ENCODE results near the gene IQGAP2.
"Not testable (repeated sequence)": the region's sequence is repeated elsewhere in the genome, so short reads cannot be mapped to it uniquely, and the experiment has no call there.

The IQGAP2 gene

DNA sequence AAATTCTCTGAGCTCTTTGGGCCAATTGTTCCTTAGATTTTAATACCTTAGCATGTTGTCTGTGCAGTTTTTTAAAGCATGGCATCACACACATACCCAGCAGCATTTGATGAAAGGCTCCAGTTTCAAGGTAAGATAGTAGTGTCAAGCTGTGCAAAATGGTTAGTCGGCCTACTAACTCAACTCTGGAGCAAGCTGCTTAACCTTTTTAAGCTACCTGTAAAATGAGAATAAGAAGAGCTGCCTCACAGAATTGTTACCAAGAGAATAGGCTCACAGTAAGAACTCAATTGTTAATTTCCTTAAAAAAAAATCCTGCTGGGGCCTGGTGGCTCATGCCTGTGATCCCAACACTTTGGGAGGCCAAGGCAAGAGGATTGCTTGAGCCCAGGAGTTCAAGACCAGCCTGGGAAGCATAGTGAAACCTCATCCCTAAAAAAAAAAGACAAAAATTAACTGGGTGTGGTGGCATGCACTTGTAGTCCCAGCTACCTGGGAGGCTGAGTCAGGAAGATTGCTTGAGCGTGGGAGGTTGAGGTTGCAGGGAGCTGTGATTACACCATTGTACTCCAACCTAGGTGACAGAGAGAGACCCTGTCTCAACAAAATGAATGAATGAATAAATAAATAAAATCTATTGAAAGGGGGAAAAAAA lies 96.5 kb downstream of the IQGAP2 start:
- DNase-seq (ENCODE audit: low read depth in 2 of 2): no peak

DNA sequence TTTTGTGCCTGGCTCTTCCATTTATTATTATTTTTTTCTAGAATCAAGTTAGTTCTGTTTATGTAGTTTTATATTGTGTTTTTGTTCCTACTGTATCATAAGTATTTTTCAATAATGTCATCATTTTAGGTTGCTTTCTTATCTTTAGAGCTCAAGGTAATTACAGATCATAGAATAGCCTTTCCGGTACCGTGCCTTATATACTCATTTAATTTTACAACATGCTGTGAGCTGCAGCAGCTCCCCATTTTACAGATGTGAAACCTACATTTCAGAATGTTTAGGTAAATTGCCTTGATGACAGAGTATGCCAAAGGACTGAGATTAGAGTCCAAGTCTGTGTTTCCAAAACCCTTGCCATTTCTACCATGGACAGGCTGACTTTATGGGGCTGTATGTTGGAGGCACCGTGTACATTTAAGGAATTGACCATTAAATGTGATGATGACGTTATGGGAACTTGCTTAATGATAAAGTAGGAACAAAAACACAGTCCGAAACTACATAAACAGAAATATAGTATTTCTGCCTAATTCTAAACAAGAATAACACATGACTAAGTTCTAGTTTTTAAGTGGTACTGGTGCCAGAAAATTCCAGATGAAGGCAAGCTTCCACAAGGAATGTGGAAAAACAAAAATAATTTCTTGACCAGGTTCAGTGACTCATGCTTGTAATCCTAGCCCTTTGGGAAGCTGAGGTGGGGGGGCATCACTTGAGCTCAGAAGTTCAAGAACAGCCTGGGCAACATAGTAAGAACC lies 97.7 kb downstream of the IQGAP2 start:
- DNase-seq (ENCODE audit: low read depth in 2 of 2): no peak

DNA sequence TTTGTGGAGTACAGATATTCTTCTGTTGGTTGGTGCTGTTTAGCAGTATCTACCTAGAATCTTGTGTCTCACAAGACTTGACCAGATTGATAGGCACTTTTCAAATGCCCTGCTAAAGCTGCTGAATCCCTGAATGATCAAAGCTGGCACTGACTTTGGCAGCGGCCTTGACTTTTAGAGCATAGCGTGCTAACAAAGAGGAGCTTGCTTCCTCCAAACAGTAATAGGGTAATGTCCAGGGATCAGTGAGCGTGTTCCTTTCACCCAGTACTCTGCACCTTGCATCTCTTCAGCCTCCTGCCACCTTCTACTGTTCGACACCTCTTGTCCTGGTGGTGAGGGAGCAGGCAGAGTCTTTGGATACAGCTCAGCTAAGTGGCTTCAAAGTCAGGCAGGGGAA lies 100.8 kb downstream of the IQGAP2 start:
- no peak for DNase-seq (ENCODE audit: low read depth in 2 of 2)

DNA sequence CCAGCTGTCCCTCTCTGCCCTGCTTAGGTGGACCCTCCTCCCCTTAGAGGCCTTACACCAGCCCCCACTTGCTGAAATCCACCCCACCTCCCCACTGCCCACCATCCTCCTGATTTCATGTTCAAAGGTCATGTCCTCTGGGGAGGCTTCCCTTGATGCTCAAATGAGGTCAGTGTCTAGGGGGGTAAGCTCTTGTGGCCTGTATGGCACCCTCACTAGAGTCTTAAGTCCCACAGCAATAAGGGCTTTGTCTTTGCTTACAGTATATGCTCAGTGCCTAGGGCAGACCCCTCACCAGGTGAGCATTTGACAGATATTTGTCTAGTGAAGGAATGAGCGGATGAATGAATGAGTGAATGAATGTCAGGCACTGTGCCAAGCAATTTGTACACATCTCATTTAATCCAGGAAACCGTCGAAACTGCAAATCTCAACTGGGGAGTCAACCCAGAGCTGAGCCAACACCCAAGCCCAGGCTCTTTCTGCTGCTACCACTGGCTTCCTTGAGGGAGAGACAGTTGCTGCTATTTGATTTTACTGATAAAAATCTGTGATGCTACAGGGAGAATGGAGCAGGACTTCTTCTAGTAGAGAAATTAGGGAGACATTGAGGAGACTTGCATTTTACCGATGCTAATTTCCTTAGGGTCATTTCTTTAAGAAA lies 101.9 kb downstream of the IQGAP2 start:
- DNase-seq (ENCODE audit: low read depth in 2 of 2): no peak

DNA sequence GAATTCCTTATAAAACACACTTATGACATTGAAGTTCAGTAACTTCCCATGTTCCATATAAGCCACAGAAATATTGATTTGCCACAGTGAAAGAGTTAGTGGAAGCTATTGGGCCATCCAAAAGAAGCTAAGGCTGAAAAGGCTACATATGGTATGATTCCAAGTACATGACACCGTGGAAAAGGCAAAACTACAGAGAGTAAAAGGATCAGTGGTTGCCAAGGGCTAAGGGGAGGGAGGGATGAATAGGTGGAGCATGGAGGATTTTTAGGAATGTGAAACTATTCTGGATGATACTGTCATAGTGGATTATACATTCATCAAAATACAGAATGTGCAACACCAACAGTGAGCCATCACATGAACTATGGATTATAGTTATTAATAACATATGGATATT lies 110.4 kb downstream of the IQGAP2 start:
- DNase-seq (ENCODE audit: low read depth in 2 of 2): no peak

DNA sequence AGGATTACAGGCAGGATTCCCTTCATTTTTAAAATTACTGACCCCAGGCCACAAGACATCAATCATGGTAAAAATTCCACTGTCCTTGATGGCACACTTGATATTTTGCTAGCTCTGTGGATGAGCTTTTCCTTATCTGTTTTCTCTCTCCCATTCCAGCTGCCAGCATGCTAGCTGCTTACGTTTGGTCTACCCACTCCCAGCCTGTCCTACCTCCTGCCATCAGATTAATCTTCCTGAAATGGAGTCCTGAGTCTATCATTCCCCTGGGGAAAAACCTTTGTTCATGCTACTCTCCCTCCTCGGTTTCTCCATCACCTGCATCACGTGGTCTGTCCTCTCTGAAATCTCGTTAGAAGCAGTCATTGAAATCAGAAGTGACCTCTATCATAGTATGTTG lies 111.2 kb downstream of the IQGAP2 start:
- DNase-seq (ENCODE audit: low read depth in 2 of 2): no peak

DNA sequence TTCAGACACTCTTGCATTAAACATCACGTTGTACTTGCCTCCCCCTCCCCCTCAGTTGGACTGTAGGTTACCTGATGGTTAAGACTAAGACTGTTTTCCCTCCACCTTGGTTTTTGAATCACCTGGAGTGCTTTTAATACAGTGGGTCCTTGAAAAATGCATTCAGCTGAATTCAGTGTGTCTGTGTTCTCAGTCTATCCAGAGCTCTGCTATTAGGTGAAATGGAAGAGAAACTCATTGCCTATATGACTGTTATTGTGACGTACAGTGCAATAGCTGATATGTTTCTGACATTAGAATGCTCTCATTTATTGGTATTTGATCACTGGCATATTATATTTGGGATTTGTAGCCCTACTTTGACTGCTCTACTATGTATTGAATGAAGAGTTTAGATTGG lies 111.6 kb downstream of the IQGAP2 start:
- no peak for DNase-seq (ENCODE audit: low read depth in 2 of 2)

DNA sequence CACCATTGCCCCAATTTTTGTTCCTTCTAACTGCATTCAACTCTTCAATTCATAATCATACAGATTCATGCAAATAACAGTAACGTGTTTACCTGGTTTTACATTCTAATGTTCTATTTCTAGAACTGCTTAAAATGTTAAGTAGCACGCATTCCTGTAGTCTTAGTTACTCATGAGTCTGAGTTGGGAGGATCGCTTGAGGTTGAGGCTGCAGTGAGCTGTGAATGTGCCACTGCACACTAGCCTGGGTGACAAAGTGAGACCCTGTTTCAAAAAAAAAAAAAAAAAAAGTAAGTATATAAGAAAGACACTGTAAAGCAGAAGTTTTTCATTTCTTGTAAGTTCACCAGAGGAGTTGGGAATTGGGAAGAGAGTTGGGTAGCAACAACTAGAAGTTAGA lies 114.2 kb downstream of the IQGAP2 start:
- DNase-seq (ENCODE audit: low read depth in 2 of 2): no peak

DNA sequence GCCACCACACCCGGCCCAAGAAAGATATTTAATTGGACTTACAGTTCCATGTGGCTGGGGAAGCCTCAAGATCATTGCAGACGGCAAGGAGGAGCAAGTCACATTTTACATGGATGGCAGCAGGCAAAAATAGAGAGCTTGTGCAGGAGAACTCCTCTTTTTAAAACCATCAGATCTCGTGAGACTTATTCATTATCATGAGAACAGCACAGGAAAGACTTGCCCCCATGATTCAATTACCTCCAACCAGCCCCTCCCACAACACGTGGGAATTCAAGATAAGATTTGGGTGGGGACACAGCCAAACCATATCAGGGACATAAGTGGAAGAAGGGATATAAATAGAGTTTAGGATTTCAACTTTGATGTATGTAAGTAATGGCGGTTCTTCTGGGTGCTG lies 115.2 kb downstream of the IQGAP2 start:
- not testable (repeated sequence) for DNase-seq (ENCODE audit: low read depth in 2 of 2)

DNA sequence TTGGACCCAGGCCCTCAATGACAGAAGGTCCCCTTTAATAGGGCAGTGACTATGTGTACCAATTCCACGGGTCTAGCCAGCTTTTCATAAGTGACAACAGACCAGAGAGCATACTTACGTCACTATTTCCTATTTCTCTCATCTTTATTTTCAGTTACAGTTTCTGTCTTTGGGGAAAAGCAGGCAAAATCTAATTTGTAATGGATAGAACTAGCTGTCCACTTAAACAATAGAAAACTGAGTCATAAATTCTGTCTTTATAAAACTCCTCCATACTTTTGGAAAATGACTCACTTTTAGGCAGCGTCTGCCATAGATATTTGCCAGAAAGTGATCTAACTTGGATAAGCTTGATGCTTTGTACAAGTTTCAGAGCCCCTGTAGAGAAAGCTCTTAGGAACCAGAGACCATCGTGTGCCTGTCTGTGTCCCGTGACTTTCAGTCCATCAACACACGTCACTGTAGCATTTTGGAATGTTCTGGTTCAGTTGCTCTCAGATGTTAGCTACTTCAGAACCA lies 118.2 kb downstream of the IQGAP2 start:
- no peak for DNase-seq (ENCODE audit: low read depth in 2 of 2)

DNA sequence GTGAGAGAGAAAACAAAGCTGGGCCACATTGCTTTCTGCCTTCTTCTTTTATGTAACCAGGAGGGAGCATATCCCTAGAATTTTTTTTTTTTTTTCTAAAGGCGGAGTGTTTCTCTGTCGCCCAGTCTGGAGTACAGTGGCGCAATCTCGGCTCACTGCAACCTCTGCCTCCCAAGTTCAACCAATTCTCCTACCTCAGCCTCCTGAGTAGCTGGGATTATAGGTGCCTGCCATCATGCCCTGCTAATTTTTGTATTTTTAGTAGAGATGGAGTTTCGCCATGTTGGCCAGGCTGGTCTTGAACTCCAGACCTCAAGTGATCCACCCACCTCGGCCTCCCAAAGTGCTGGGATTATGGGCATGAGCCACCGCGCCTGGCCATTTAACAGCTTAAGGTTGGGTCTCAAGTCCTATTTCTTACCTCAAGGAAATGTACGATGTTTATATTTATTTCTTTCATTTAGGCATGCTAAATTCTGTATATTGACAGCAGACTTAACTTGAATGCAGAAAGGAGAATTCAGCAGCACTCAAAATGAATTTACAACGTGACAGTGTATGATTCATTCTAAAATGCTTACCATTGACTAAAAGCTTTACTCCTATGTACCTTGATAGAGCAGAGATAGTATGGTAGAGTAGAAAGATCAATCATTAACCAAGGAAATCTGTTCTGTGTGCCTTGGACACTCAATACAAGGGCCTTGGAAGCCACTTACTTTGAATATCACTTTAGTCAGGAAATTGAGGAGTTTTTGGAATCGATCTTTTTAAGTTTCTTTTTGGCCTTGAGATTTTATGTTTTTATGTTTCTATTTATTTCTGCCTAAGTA lies 119.2 kb downstream of the IQGAP2 start:
- DNase-seq (ENCODE audit: low read depth in 2 of 2): no peak

DNA sequence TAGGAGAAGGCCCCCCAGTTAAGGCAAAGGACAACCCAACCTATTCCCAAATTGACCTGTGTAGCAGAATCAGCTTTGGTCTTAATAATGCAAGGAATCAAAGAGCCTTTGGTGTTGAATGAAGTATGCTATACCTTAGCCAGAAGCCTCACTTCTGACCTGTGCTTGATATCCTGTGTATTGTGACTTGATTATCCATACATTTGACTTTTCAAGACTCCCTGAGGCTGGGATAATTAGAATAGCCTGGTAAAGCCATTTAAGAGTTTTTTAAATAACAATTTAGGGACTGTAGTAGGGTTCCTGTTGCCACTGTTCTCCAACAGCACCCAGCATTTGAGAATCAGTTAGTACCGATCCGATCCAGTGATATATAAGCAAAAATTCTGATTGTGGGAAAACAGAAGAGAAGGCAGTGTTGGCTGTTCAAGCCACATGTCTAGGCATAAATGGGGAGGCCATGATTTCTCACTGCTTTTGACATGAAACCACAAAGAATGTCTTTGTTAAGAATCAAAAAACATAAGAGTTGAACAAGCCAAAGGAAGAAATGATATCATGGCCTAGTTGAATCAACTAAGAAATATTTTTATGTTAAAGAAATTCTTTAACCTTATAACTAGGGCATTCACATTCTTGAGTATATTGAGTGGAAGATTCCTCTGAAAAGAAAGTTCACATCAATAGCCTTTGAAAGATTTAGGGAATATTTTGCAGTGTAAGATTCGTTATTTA lies 121.2 kb downstream of the IQGAP2 start:
- no peak for DNase-seq (ENCODE audit: low read depth in 2 of 2)

DNA sequence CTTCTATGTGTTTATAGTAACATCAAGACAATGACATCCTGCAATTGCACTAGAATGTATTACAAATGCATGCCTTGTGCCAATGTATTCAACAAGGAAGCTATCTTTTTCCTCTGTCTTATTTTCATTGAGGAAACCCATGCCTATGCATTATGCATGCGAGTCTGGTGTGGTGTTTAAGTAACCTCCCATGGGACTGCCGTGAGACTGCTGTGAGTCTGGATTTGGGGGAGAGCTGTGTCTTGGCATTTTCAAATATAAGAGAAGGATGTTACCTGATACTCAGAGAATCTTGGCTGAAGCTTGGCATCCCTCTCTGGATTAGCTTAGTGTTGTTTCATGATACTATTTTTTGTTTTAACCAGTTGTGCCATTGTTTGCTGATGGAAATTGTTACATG lies 121.8 kb downstream of the IQGAP2 start:
- DNase-seq (ENCODE audit: low read depth in 2 of 2): no peak

DNA sequence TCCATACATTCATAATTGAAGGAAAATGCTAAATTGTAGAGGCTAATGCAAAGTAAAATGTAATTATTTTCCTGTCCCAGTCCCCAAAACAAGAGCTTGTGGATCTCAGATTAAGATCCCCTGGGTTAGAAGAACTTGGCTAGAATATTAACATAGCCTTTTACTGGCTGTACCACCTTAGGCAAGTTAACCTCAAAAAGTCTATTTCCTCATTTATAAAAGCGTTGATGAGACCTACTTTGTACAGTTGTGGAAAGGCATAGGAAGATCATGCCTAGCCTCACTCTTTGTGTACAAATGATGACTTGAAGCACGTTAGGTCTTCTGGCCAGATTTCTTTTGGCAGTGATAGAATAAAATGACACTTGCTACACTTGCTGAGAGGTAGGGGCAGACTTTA lies 122.9 kb downstream of the IQGAP2 start:
- no peak for DNase-seq (ENCODE audit: low read depth in 2 of 2)

DNA sequence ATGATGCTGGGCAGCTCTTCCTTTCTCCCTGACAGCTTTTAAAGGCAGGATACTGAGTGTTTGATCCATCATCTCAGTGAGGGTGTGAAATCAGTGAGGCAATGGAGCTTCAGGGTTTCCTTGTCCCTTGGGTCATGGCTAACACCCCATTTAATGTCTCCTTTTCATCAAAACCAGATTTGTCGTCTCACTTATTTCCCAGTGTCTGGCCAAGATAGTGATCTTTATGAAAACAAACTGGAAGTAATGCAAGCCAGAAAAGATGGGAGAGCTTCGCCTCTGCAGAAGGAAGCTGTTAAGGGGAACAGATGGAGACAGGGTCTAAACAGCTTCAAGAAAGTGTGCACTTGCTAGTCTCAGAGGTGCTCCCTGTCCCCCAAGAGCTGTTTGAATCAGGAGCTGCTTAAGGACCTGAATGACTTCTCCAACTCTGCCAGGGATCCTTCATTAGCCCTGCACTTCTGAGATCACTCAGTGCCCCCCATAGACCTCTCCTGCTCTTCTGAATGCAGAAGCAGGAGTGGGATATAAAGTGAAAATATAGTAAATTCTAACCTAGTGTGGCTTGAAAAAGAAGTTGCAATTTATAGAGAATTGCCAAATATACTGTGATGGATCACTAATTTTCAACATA lies 124.0 kb downstream of the IQGAP2 start:
- no peak for DNase-seq (ENCODE audit: low read depth in 2 of 2)

DNA sequence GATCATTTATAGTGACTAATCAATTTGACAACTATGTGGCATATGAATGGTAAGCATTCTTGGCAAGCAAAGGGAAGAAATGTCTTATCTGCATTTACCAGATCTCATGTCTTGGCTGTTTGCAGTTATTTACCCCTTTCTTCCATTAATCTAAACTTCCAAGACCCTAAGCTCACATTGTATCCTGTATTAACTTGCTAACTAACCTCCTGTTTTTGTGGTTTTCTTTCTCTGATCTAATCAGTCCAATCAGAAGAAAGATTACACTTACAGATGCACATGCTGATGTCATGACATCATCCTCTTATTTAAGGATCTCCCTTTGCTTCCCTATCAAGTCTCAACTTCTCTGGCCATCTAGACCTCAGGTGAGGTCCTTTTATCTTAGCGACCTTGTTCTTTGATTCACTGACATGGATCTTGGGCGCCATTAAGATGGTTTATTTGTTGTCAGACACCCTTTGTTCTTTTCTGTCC lies 124.6 kb downstream of the IQGAP2 start:
- DNase-seq (ENCODE audit: low read depth in 2 of 2): no peak

DNA sequence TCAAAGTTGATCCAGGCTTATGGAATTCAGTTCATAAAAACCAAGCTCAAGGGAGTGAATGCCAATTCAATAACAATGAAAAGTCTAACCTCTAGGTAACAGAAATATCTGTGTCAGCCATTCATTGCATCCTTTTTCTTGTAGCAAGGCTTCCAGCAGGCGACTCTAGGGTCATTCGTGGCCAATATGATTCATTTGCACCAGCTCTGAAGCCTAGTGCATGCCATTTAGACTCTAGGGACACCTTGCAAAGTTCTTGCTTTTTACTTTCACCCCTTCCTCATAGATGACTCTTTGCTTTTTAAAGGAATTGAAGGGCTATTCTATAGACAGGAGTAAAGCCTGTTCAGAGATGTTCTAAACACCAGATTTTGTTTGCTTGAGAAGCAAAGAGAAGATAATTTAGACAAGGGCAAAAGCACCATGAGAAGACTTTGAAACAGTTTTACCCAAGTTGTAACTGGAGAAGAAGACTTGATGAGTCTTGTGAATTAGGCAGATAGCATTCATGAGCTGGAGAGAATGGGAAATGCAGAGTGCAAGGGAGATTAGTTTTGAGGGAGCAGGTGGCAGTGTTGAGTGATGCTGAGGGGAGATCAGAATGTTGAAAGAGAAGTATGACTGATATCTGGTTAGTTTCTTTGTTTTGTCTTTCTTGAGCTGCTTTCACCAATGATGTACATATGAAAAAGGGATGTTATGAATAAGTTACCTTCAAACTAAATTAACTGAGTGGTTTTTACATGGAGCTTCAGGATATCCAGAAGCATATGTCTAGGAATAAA lies 125.7 kb downstream of the IQGAP2 start:
- DNase-seq (ENCODE audit: low read depth in 2 of 2): no peak

DNA sequence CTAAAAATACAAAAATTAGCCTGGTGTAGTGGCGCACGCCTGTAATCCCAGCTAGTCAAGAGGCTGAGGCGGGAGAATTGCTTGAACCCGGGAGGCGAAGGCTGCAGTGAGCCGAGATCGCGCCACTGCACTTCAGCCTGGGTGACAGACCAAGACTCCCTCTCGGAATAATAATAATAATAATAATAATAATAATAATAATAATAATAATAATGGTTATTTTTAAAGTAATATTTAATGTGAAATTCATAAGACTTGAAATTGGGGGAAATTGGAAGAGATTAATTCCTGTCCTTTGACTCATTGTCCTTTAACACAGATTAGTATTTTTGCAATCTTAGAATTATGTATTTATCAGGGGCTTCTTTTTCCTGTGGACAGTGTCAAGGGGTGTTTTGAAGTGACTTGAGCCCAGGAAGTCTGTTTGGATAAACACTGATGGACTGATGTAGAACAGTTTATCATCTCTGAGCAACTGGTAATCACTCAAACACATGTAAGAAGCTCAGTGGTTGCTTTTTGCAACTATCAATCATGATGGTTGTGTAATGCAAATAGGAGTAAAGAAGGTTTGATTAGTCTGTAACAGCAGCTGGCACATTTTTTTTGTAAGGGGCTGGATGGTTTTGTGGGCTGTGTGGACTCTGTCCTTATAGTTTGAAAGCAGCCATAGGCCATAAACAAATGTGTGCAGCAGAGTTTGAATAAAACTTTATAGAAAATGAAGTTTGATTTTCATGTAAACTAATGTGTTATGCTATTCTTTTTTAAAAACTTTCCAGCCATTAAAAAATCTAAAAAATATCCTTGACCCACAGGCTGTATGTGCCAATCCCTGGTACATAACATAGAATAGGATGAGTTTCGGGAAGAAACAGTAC lies 126.6 kb downstream of the IQGAP2 start:
- DNase-seq (ENCODE audit: low read depth in 2 of 2): no peak

DNA sequence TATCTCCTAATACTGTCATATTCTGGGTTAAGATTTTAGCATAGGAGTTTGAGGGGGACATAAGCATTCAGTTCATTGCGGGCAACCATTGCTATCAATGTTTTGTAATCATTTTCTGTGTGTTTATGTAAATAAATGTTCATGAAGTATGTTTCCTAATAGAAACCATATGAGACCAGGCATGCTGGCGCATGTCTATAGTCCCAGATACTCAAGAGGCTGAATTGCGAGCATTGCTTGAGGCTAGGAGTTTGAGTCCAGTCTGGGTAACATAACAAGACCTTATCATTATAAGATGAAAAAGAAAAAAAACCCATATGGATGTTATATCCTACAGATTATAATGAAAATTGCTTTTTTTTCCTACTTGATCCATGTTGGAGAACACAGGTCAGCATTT lies 129.0 kb downstream of the IQGAP2 start:
- DNase-seq (ENCODE audit: low read depth in 2 of 2): no peak

Measured in stimulated activated CD8-positive, alpha-beta memory T cell treated with anti-CD3 and anti-CD28 coated beads, Interleukin-7, amount 100 ng/mL, for 1 hour (primary cell).